ENCODE measurements around the gene MGAT1. TPM values are rescaled to one million over a fixed set of nuclear protein-coding genes. Genes with fewer than 3 reads are reported as not detected.
"Not testable (repeated sequence)": the region's sequence is repeated elsewhere in the genome, so short reads cannot be mapped to it uniquely, and the experiment has no call there.

The MGAT1 gene
- total RNA-seq, 1 donor from 2014 or later: 45.6 TPM

- Mint-ChIP-seq H3K27ac (ENCODE audit: unreplicated experiment) (no peak overlapping the region), H3K36me3 (ENCODE audit: unreplicated experiment) (no peaks in the 10 kb centered on the region), H3K9me3 (ENCODE audit: unreplicated experiment) (no peaks in the 10 kb centered on the region), H3K4me1 (ENCODE audit: low read depth, unreplicated experiment) (no peaks in the 10 kb centered on the region), H3K4me3 (ENCODE audit: unreplicated experiment) (no peak overlapping the region), H3K27me3 (ENCODE audit: unreplicated experiment) (no peaks in the 10 kb centered on the region)
- TF ChIP-seq CTCF (IDR thresholded peaks at IDR 0.05; ENCODE audit: partially characterized antibody, unreplicated experiment): no peak
- no peak for DNase-seq
Observed at GRCh38 chr5:180744253-180744652, 58.4 kb downstream of the MGAT1 start.

GRCh38 chr5:180742727-180743126, 59.9 kb downstream of the MGAT1 start:
- H3K4me3 Mint-ChIP-seq (ENCODE audit: unreplicated experiment): no peak overlapping the region
- DNase-seq: no peak
- no peaks in the 10 kb centered on the region for H3K9me3 Mint-ChIP-seq (ENCODE audit: unreplicated experiment)
- no peaks in the 10 kb centered on the region for H3K27me3 Mint-ChIP-seq (ENCODE audit: unreplicated experiment)
- no peak overlapping the region for H3K27ac Mint-ChIP-seq (ENCODE audit: unreplicated experiment)
- no peaks in the 10 kb centered on the region for H3K4me1 Mint-ChIP-seq (ENCODE audit: low read depth, unreplicated experiment)
- H3K36me3 Mint-ChIP-seq (ENCODE audit: unreplicated experiment): no peaks in the 10 kb centered on the region
- no peak for TF ChIP-seq CTCF (IDR thresholded peaks at IDR 0.05; ENCODE audit: partially characterized antibody, unreplicated experiment)

- DNase-seq; H3K27me3 Mint-ChIP-seq (ENCODE audit: unreplicated experiment); H3K36me3 Mint-ChIP-seq (ENCODE audit: unreplicated experiment); H3K4me1 Mint-ChIP-seq (ENCODE audit: low read depth, unreplicated experiment); H3K9me3 Mint-ChIP-seq (ENCODE audit: unreplicated experiment); H3K4me3 Mint-ChIP-seq (ENCODE audit: unreplicated experiment); H3K27ac Mint-ChIP-seq (ENCODE audit: unreplicated experiment): not testable (repeated sequence)
Observed at GRCh38 chr5:180740953-180741352, 61.7 kb downstream of the MGAT1 start.

- H3K27me3 Mint-ChIP-seq (ENCODE audit: unreplicated experiment): peaks cover 2% of the 10 kb centered on the region
- no peak for DNase-seq
- H3K36me3 Mint-ChIP-seq (ENCODE audit: unreplicated experiment): no peaks in the 10 kb centered on the region
- no peak for TF ChIP-seq CTCF (IDR thresholded peaks at IDR 0.05; ENCODE audit: partially characterized antibody, unreplicated experiment)
- H3K9me3 Mint-ChIP-seq (ENCODE audit: unreplicated experiment): no peaks in the 10 kb centered on the region
- H3K27ac Mint-ChIP-seq (ENCODE audit: unreplicated experiment): no peak within 1 kb of the TSS
- no peaks in the 10 kb centered on the region for H3K4me1 Mint-ChIP-seq (ENCODE audit: low read depth, unreplicated experiment)
- no peak within 1 kb of the TSS for H3K4me3 Mint-ChIP-seq (ENCODE audit: unreplicated experiment)
Observed at GRCh38 chr5:180739958-180740357, 62.6 kb downstream of the MGAT1 start, which contains the start of gene OR2Y1. Gene OR2Y1 (minus strand): TSS chr5:180740058. CDS start chr5:180740058, 0 bp downstream.

- H3K36me3 Mint-ChIP-seq (ENCODE audit: unreplicated experiment): no peaks in the 10 kb centered on the region
- peaks cover 2% of the 10 kb centered on the region for H3K27me3 Mint-ChIP-seq (ENCODE audit: unreplicated experiment)
Observed at GRCh38 chr5:180739271-180739670, 63.3 kb downstream of the MGAT1 start.

More at GRCh38 chr5:180739271-180739670, 63.3 kb downstream of the MGAT1 start:
- Mint-ChIP-seq H3K4me3 (ENCODE audit: unreplicated experiment) (no peak overlapping the region), H3K27ac (ENCODE audit: unreplicated experiment) (no peak overlapping the region), H3K9me3 (ENCODE audit: unreplicated experiment) (no peaks in the 10 kb centered on the region), H3K4me1 (ENCODE audit: low read depth, unreplicated experiment) (no peaks in the 10 kb centered on the region)
- no peak for DNase-seq
- TF ChIP-seq CTCF (IDR thresholded peaks at IDR 0.05; ENCODE audit: partially characterized antibody, unreplicated experiment): no peak
